K562 (cell line): Measurements from ENCODE around the gene DIO3. TPM values are rescaled to one million over a fixed set of nuclear protein-coding genes. Genes with fewer than 3 reads are reported as not detected.

ENCODE experiments used
- ATAC-seq: fragments of 200-7000 bp; cut with Tn5 transposase; 3 replicates; pipeline ENCODE4 v1.9.1; 2020; ENCODE audit warnings: moderate library complexity
- BruUV-seq: library from RNA; stranded (reverse); fragments of 400-500 nt; replicated peaks from 2 replicates; lab custom pipeline; 2021; lab: Mats Ljungman, UMichigan
- CTCF ChIA-PET: fragments of 300-600 bp; formaldehyde crosslinking; extraction: SDS; loops from one replicate; lab custom pipeline; 2021; ENCODE audit warnings: low intra/inter-chr PET ratio; lab: Yijun Ruan, JAX
- POLR2A ChIA-PET: fragments of 300-600, 350-650 bp; sonication (Branson Sonifier 250); formaldehyde crosslinking; extraction: SDS; loops from one replicate; lab custom pipeline; 2021; ENCODE audit warnings: antibody characterized with exemption, inconsistent platforms; lab: Yijun Ruan, JAX
- DNase-seq, 4 experiments: peaks; one replicate each; pipeline versions ENCODE4 v3.0.0 to v3.0.0-alpha.2; 2011 to 2018; ENCODE audit warnings: low spot score in 3 of 4, mixed read lengths in 3 of 4; ENCODE audit errors: extremely low read depth in 1 of 4
- FAIRE-seq: peaks from 2 replicates; lab custom pipeline; 2011; peaks lifted over from hg19 to GRCh38; lab: Jason Lieb, UNC
- H2AFZ ChIP-seq: 2 replicates; pipeline ENCODE4 v1.6.0; 2011; ENCODE audit warnings: low read depth, low read length, control low read depth, inconsistent platforms
- H3K27ac ChIP-seq: fragments of 200-600 bp; 3 replicates; pipeline ENCODE4 v1.8.0; 2011; ENCODE audit warnings: low read depth, mild to moderate bottlenecking, control low read depth, inconsistent platforms, low read length, moderate library complexity, mixed read lengths; ENCODE audit errors: extremely low read depth
- H3K27me3 ChIP-seq, 2 experiments: fragments of 300-600 bp in 1 of 2; 2 replicates in 1 of 2; 3 replicates in 1 of 2; pipeline versions ENCODE4 v1.6.0 to v1.8.0; 2011; ENCODE audit warnings: inconsistent platforms in 2 of 2, low read length in 2 of 2, mild to moderate bottlenecking in 1 of 2, mixed read lengths in 1 of 2, moderate library complexity in 1 of 2; ENCODE audit not compliant: control insufficient read depth in 2 of 2, insufficient read depth in 2 of 2
- H3K36me3 ChIP-seq: fragments of 300-600 bp; 3 replicates; pipeline ENCODE4 v1.8.0; 2011; ENCODE audit warnings: mild to moderate bottlenecking, low read length, inconsistent platforms; ENCODE audit not compliant: control insufficient read depth, insufficient read depth
- H3K4me1 ChIP-seq, 2 experiments: fragments of 200-600 bp in 1 of 2; replicated peaks in 1 of 2; 2 replicates in 1 of 2; 3 replicates in 1 of 2; pipeline versions ENCODE4 v1.5.1 to v1.8.0; 2011; ENCODE audit warnings: inconsistent platforms in 2 of 2, low read length in 2 of 2, mild to moderate bottlenecking in 1 of 2, mixed read lengths in 1 of 2, moderate library complexity in 1 of 2; ENCODE audit not compliant: control insufficient read depth in 2 of 2, insufficient read depth in 2 of 2
- H3K4me2 ChIP-seq: 2 replicates; pipeline ENCODE4 v1.6.1; 2011; ENCODE audit warnings: low read length, control low read depth, inconsistent platforms, mixed read lengths; ENCODE audit not compliant: insufficient read depth
- H3K4me3 ChIP-seq: fragments of 200-600 bp; sonication (generic), shearing (Covaris generic); 2 replicates; pipeline ENCODE4 v1.5.1; 2016; ENCODE audit warnings: control low read depth, inconsistent platforms
- H3K79me2 ChIP-seq: fragments of 200-600 bp; 3 replicates; pipeline ENCODE4 v1.8.0; 2011; ENCODE audit warnings: low read length, inconsistent platforms; ENCODE audit not compliant: control insufficient read depth, insufficient read depth
- H3K9ac ChIP-seq, 2 experiments: 2 replicates each; pipeline versions ENCODE4 v1.6.0 to v1.6.1; 2011; ENCODE audit warnings: low read depth in 2 of 2, low read length in 2 of 2, control low read depth in 1 of 2, inconsistent platforms in 1 of 2, mild to moderate bottlenecking in 1 of 2, mixed read lengths in 1 of 2; ENCODE audit not compliant: insufficient read depth in 1 of 2
- H3K9me1 ChIP-seq: one replicate; pipeline ENCODE4 v1.6.0; 2011; ENCODE audit warnings: inconsistent platforms, mild to moderate bottlenecking, low read length, moderate library complexity; ENCODE audit not compliant: control insufficient read depth, insufficient read depth
- H3K9me3 ChIP-seq: replicated peaks from 2 replicates; pipeline ENCODE4 v1.5.1; 2011; ENCODE audit warnings: low read depth, low read length, inconsistent platforms; ENCODE audit not compliant: control insufficient read depth, insufficient read depth
- H4K20me1 ChIP-seq: replicated peaks from 2 replicates; pipeline ENCODE4 v1.6.1; 2011; ENCODE audit warnings: low read length, inconsistent platforms, mixed read lengths; ENCODE audit not compliant: control insufficient read depth, insufficient read depth
- BRD4 ChIP-seq: fragments of 200-600 bp; sonication (generic); IDR thresholded peaks from 2 replicates; pipeline ENCODE4 v1.6.1; 2017; ENCODE audit warnings: inconsistent platforms
- EHMT2 ChIP-seq: fragments of 450-650 bp; IDR thresholded peaks from 2 replicates; pipeline ENCODE4 v1.6.1; 2018; ENCODE audit warnings: antibody characterized with exemption
- MIER1 ChIP-seq: fragments of 450-650 bp; IDR thresholded peaks from 2 replicates; pipeline ENCODE4 v1.6.1; 2016; ENCODE audit warnings: antibody characterized with exemption, mild to moderate bottlenecking, low read depth
- NR3C1 ChIP-seq: sonication (generic); formaldehyde crosslinking; IDR thresholded peaks from 2 replicates; pipeline ENCODE4 v1.8.1; 2022; ENCODE audit warnings: missing genetic modification reagents
- PRPF4 ChIP-seq: fragments of 200-400 bp; formaldehyde crosslinking; IDR thresholded peaks from one replicate; pipeline ENCODE4 v1.6.1; 2017; ENCODE audit warnings: low read length, low read depth, mild to moderate bottlenecking; ENCODE audit not compliant: insufficient read depth, poor library complexity, severe bottlenecking
- SMARCE1 ChIP-seq: fragments of 450-650 bp; IDR thresholded peaks from 2 replicates; pipeline ENCODE4 v1.7.1; 2016; ENCODE audit warnings: mild to moderate bottlenecking
- SRSF1 ChIP-seq: fragments of 200-400 bp; formaldehyde crosslinking; IDR thresholded peaks from 2 replicates; pipeline ENCODE4 v1.6.1; 2017; ENCODE audit warnings: mild to moderate bottlenecking, low read depth, low read length, moderate library complexity
- WHSC1 ChIP-seq: IDR thresholded peaks from one replicate; pipeline ENCODE4 v1.6.1; 2012; ENCODE audit warnings: low read length, control low read depth, inconsistent platforms
- ZNF134 ChIP-seq: fragments of 250-450 bp; sonication (Bioruptor Pico); conservative IDR thresholded peaks from 2 replicates; pipeline ENCODE4 v1.4.0; 2020
- WGBS: fragments of 100-300 bp; shearing (Covaris generic); methylation state at CpG from one replicate; pipeline ENCODE4 v1.1.6; 2016; ENCODE audit warnings: low coverage, mixed read lengths; ENCODE audit not compliant: insufficient coverage; ENCODE audit errors: missing lambda C conversion rate; 5-methylcytosine and 5-hydroxymethylcytosine counted together
- in situ Hi-C: fragments of 300-500 bp; cut with MboI; formaldehyde crosslinking; loops from 4 replicates; pipeline ENCODE4 v1.15.0; 2018; ENCODE audit warnings: inconsistent platforms, mixed read lengths
- intact Hi-C: fragments of 100-400 bp; cut with micrococcal nuclease; formaldehyde crosslinking; loops from 2 replicates; pipeline ENCODE4 v1.14.2; 2022
- polyA plus RNA-seq, 8 experiments: library from polyadenylated mRNA; depleted of rRNA in 4 of 8; stranded (reverse) in 5 of 8; unstranded in 3 of 8; fragments of >200 nt; fragmentation: Nextera tagmentation in 2 of 8; fragmentation: Illumina TruSeq in 1 of 8; extraction: Ambion mirVana in 2 of 8; extraction: Trizol in 1 of 8; gene quantifications; 2 replicates each; pipeline versions ENCODE4 v1.2.1 to v1.2.3, GENCODE V29; 2011 to 2014; ENCODE audit warnings: inconsistent platforms in 1 of 8, missing spikeins in 1 of 8
- total RNA-seq, 7 experiments: library from RNA; depleted of rRNA in 6 of 7; stranded (reverse); fragments of >200 nt in 6 of 7; fragmentation: Illumina TruSeq in 2 of 7; extraction: Trizol in 2 of 7; gene quantifications; 2 replicates each; pipeline versions ENCODE4 v1.2.1 to v1.2.3, GENCODE V29; 2011 to 2021; ENCODE audit warnings: low replicate concordance in 1 of 7
- TF ChIP-seq, protein P1 (sequence below): fragments of 450-650 bp; IDR thresholded peaks from 2 replicates; pipeline ENCODE4 v1.6.1; 2018; ENCODE audit warnings: mild to moderate bottlenecking, low read depth; ENCODE audit not compliant: partially characterized antibody
- TF ChIP-seq, protein P2 (sequence below): fragments of 250-450 bp; sonication (Bioruptor Pico); IDR thresholded peaks from 2 replicates; pipeline ENCODE4 v1.8.0; 2021; ENCODE audit warnings: borderline replicate concordance, mild to moderate bottlenecking, moderate library complexity; ENCODE audit not compliant: poor library complexity, severe bottlenecking
- TF ChIP-seq, protein P3 (sequence below): conservative IDR thresholded peaks from 2 replicates; pipeline ENCODE4 v1.6.1; 2011; ENCODE audit warnings: low read depth, mild to moderate bottlenecking, low read length; ENCODE audit not compliant: control insufficient read depth
- TF ChIP-seq, protein P4 (sequence below): fragments of 250-450 bp; sonication (Bioruptor Pico); IDR thresholded peaks from 2 replicates; pipeline ENCODE4 v1.5.0; 2022; ENCODE audit warnings: mild to moderate bottlenecking
- TF ChIP-seq, protein P5 (sequence below): IDR thresholded peaks from 3 replicates; pipeline ENCODE4 v1.6.1; 2011; ENCODE audit warnings: borderline replicate concordance, mild to moderate bottlenecking, moderate library complexity; ENCODE audit not compliant: insufficient read length; ENCODE audit errors: extremely low read depth

The DIO3 gene
- total and polyA plus RNA-seq, 9 of the 15 experiments (the other 6 are each of a cell fraction or from before 2014, with no cell fraction given) = not detected

DNA sequence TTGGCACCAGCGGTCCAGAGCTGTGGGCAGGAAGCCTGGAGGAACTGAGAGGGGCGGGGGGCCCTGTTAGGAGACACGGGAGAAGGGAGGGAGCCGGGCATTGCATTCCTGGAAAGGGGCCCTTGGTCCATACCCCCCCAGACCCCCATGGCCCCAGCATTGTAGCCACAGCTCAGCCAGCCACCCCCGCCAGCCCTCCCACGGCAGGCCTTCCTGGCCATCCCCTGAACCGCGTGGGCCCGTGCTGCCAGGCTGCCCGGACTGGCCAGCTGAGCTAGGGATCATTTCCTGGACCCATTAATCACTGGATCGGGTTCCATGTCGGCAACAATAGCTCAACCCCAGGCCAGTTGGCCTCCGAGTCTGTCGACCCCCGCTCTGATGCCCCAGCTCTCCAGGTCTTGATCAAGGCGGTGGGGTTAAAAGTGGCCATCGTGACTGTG is 39.8 kb upstream of the DIO3 start:
- ChIA-PET POLR2A (interaction anchor here (0.7 to 0.8 kb wide), 2 partner anchors 18 to 78 kb away, joined by 3 read pairs; no protein-coding TSS in a partner anchor), CTCF (no interaction called here)
- H3K4me2 ChIP-seq = no peak overlapping the region
- no peak for DNase-seq
- FAIRE-seq = no peak
- in situ Hi-C loops (no loop called here), intact Hi-C loops (no loop called here)
- peaks cover 0 to 17% of the 10 kb centered on the region in 2 experiments; a peak in 2 of 5 replicates for H3K4me1 ChIP-seq
- WGBS = 3% methylated on average over 10 of the region's 17 CpGs
- H3K79me2 ChIP-seq = no peaks in the 10 kb centered on the region
- H3K9ac ChIP-seq = no peak overlapping the region
- no peaks in the 10 kb centered on the region; the same call in 1 of the 2 replicates for H4K20me1 ChIP-seq
- H3K4me3 ChIP-seq = no peak overlapping the region
- H3K36me3 ChIP-seq = no peaks in the 10 kb centered on the region
- H3K27ac ChIP-seq = no peak overlapping the region
- no peak overlapping the region for H2AFZ ChIP-seq
- peaks cover 0 to 66% of the 10 kb centered on the region in 2 experiments; a peak in 3 of 5 replicates for H3K27me3 ChIP-seq
- H3K9me3 ChIP-seq = no peaks in the 10 kb centered on the region
- no TSS peak for BruUV-seq
- no peak for ATAC-seq
- no peaks in the 10 kb centered on the region for H3K9me1 ChIP-seq
- TF ChIP-seq, protein P1, sequence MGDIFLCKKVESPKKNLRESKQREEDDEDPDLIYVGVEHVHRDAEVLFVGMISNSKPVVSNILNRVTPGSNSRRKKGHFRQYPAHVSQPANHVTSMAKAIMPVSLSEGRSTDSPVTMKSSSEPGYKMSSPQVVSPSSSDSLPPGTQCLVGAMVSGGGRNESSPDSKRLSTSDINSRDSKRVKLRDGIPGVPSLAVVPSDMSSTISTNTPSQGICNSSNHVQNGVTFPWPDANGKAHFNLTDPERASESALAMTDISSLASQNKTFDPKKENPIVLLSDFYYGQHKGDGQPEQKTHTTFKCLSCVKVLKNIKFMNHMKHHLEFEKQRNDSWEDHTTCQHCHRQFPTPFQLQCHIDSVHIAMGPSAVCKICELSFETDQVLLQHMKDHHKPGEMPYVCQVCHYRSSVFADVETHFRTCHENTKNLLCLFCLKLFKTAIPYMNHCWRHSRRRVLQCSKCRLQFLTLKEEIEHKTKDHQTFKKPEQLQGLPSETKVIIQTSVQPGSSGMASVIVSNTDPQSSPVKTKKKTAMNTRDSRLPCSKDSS = no peak
- no peak for TF ChIP-seq NR3C1 (CRISPR knock-in tag)
- no peak for TF ChIP-seq MIER1
- TF ChIP-seq WHSC1 = no peak
- TF ChIP-seq BRD4 = no peak
- TF ChIP-seq ZNF134 (CRISPR knock-in tag) = no peak
- TF ChIP-seq, protein P2, sequence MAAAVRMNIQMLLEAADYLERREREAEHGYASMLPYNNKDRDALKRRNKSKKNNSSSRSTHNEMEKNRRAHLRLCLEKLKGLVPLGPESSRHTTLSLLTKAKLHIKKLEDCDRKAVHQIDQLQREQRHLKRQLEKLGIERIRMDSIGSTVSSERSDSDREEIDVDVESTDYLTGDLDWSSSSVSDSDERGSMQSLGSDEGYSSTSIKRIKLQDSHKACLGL = no peak
- TF ChIP-seq, protein P3, sequence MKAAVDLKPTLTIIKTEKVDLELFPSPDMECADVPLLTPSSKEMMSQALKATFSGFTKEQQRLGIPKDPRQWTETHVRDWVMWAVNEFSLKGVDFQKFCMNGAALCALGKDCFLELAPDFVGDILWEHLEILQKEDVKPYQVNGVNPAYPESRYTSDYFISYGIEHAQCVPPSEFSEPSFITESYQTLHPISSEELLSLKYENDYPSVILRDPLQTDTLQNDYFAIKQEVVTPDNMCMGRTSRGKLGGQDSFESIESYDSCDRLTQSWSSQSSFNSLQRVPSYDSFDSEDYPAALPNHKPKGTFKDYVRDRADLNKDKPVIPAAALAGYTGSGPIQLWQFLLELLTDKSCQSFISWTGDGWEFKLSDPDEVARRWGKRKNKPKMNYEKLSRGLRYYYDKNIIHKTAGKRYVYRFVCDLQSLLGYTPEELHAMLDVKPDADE = no peak
- no peak for TF ChIP-seq EHMT2
- TF ChIP-seq, protein P4, sequence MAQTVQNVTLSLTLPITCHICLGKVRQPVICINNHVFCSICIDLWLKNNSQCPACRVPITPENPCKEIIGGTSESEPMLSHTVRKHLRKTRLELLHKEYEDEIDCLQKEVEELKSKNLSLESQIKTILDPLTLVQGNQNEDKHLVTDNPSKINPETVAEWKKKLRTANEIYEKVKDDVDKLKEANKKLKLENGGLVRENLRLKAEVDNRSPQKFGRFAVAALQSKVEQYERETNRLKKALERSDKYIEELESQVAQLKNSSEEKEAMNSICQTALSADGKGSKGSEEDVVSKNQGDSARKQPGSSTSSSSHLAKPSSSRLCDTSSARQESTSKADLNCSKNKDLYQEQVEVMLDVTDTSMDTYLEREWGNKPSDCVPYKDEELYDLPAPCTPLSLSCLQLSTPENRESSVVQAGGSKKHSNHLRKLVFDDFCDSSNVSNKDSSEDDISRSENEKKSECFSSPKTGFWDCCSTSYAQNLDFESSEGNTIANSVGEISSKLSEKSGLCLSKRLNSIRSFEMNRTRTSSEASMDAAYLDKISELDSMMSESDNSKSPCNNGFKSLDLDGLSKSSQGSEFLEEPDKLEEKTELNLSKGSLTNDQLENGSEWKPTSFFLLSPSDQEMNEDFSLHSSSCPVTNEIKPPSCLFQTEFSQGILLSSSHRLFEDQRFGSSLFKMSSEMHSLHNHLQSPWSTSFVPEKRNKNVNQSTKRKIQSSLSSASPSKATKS (CRISPR knock-in tag) = no peak
- TF ChIP-seq SRSF1 = no peak
- TF ChIP-seq, protein P5, sequence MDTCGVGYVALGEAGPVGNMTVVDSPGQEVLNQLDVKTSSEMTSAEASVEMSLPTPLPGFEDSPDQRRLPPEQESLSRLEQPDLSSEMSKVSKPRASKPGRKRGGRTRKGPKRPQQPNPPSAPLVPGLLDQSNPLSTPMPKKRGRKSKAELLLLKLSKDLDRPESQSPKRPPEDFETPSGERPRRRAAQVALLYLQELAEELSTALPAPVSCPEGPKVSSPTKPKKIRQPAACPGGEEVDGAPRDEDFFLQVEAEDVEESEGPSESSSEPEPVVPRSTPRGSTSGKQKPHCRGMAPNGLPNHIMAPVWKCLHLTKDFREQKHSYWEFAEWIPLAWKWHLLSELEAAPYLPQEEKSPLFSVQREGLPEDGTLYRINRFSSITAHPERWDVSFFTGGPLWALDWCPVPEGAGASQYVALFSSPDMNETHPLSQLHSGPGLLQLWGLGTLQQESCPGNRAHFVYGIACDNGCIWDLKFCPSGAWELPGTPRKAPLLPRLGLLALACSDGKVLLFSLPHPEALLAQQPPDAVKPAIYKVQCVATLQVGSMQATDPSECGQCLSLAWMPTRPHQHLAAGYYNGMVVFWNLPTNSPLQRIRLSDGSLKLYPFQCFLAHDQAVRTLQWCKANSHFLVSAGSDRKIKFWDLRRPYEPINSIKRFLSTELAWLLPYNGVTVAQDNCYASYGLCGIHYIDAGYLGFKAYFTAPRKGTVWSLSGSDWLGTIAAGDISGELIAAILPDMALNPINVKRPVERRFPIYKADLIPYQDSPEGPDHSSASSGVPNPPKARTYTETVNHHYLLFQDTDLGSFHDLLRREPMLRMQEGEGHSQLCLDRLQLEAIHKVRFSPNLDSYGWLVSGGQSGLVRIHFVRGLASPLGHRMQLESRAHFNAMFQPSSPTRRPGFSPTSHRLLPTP = no peak
- TF ChIP-seq SMARCE1 = no peak
- TF ChIP-seq PRPF4 = no peak
